Skin of body (tissue), 2 donors: ENCODE data around the gene PDZRN4. TPM values are rescaled to one million over a fixed set of nuclear protein-coding genes. Genes with fewer than 3 reads are reported as not detected.
"Not testable (repeated sequence)": the region's sequence is repeated elsewhere in the genome, so short reads cannot be mapped to it uniquely, and the experiment has no call there.

Experiments
- DNase-seq: peaks from one replicate; lab custom pipeline; 2025; lab: John Stamatoyannopoulos, UW
- total RNA-seq: library from RNA; depleted of rRNA; stranded (reverse); fragments of >200 nt; gene quantifications from one replicate; pipeline ENCODE4 v1.2.3, GENCODE V29; 2014

Gene PDZRN4
- total RNA-seq, 1 donor from 2014 or later: 0.79 TPM

GRCh38 chr12:41509271-41510055 lies 321.3 kb downstream of the PDZRN4 start:
- no peak for DNase-seq

- DNase-seq: no peak
These were observed 322.4 kb downstream of the PDZRN4 start for GRCh38 chr12:41510470-41510869.

GRCh38 chr12:41511247-41511646 lies 323.1 kb downstream of the PDZRN4 start:
- DNase-seq: no peak

GRCh38 chr12:41512497-41512896 lies 324.4 kb downstream of the PDZRN4 start:
- no peak for DNase-seq

- DNase-seq: peak; percentile 76
These were observed 326.1 kb downstream of the PDZRN4 start for GRCh38 chr12:41514021-41514777.

GRCh38 chr12:41514907-41515306 lies 326.8 kb downstream of the PDZRN4 start:
- no peak for DNase-seq

- no peak for DNase-seq
These were observed 327.8 kb downstream of the PDZRN4 start for GRCh38 chr12:41515953-41516352.

GRCh38 chr12:41520869-41521268 lies 332.7 kb downstream of the PDZRN4 start:
- no peak for DNase-seq

- peak; percentile 92 for DNase-seq
These were observed 333.8 kb downstream of the PDZRN4 start for GRCh38 chr12:41521872-41522379.

GRCh38 chr12:41527062-41527461 lies 338.9 kb downstream of the PDZRN4 start:
- DNase-seq: no peak

GRCh38 chr12:41527534-41528116 lies 339.5 kb downstream of the PDZRN4 start:
- no peak for DNase-seq

GRCh38 chr12:41528874-41529273 lies 340.8 kb downstream of the PDZRN4 start:
- DNase-seq: no peak

GRCh38 chr12:41530441-41530840 lies 342.3 kb downstream of the PDZRN4 start:
- no peak for DNase-seq

- DNase-seq: no peak
These were observed 343.2 kb downstream of the PDZRN4 start for GRCh38 chr12:41531147-41531829.

- DNase-seq: no peak
These were observed 344.0 kb downstream of the PDZRN4 start for GRCh38 chr12:41532072-41532471.

GRCh38 chr12:41536813-41537490 lies 348.8 kb downstream of the PDZRN4 start:
- no peak for DNase-seq

GRCh38 chr12:41537522-41537921 lies 349.4 kb downstream of the PDZRN4 start:
- no peak for DNase-seq

GRCh38 chr12:41545761-41546160 lies 357.6 kb downstream of the PDZRN4 start:
- DNase-seq: no peak

- DNase-seq: not testable (repeated sequence)
These were observed 359.0 kb downstream of the PDZRN4 start for GRCh38 chr12:41547071-41547470.

- no peak for DNase-seq
These were observed 360.8 kb downstream of the PDZRN4 start for GRCh38 chr12:41548926-41549325.

- no peak for DNase-seq
These were observed 364.5 kb downstream of the PDZRN4 start for GRCh38 chr12:41552588-41552987.
